ENCODE data around the gene DDOST. TPM values are rescaled to one million over a fixed set of nuclear protein-coding genes. Genes with fewer than 3 reads are reported as not detected.
A peak's percentile ranks its signal among the peaks of the same experiment; 100 is the strongest.

The DDOST gene
- total RNA-seq, 4 donors from 2014 or later = 182 to 299 (median 238) TPM

- H3K9me3 ChIP-seq = no peaks in the 10 kb centered on the region
- DNase-seq = no peak
- no peak overlapping the region for H3K27ac ChIP-seq
- peaks cover 0 to 8% of the 10 kb centered on the region in 2 donors for H3K4me1 ChIP-seq
- no peak overlapping the region for H3K4me3 ChIP-seq (replicated peaks in 1 of 3)
- H3K36me3 ChIP-seq = no peaks in the 10 kb centered on the region
- intact Hi-C loops (cut with DNase I) = loop anchor here (5.0 kb wide), 1 partner anchor 174 kb away; no protein-coding TSS in a partner anchor
- H3K27me3 ChIP-seq = no peaks in the 10 kb centered on the region
- no peak for TF ChIP-seq CTCF (IDR thresholded peaks at IDR 0.05)
- no peak for TF ChIP-seq POLR2A (IDR thresholded peaks at IDR 0.05)
- 90 to 91% methylated on average over 18 of the region's 18 CpGs for WGBS, 2 donors
Observed at GRCh38 chr1:20698195-20698910, 37.2 kb upstream of the DDOST start.

- Histone ChIP-seq H3K4me3 (replicated peaks in 1 of 3) (no peak overlapping the region), H3K36me3 (no peaks in the 10 kb centered on the region), H3K9me3 (no peaks in the 10 kb centered on the region), H3K27me3 (no peaks in the 10 kb centered on the region), H3K4me1 (peaks cover 0 to 8% of the 10 kb centered on the region in 2 donors), H3K27ac (no peak overlapping the region)
- TF ChIP-seq CTCF (IDR thresholded peaks at IDR 0.05) (no peak), POLR2A (IDR thresholded peaks at IDR 0.05) (no peak)
- intact Hi-C loops (cut with DNase I) = loop anchor here (2.0 to 5.0 kb wide), 2 partner anchors 175 to 497 kb away; no protein-coding TSS in a partner anchor
- 58 to 65% methylated on average over 11 to 12 of the region's 12 CpGs for WGBS, 2 donors
- no peak for DNase-seq
Observed at GRCh38 chr1:20697563-20697962, 36.4 kb upstream of the DDOST start.

- intact Hi-C loops (cut with DNase I) = loop anchor here (2.0 to 5.0 kb wide), 2 partner anchors 176 to 498 kb away; no protein-coding TSS in a partner anchor
- WGBS, 2 donors = 1 to 3% methylated on average over 19 to 23 of the region's 46 CpGs
Observed at GRCh38 chr1:20696397-20697333, 35.5 kb upstream of the DDOST start.

GRCh38 chr1:20695515-20695914 lies 34.3 kb upstream of the DDOST start:
- DNase-seq = no peak
- Histone ChIP-seq H3K27ac (no peak overlapping the region), H3K36me3 (no peaks in the 10 kb centered on the region), H3K9me3 (no peaks in the 10 kb centered on the region), H3K27me3 (no peaks in the 10 kb centered on the region), H3K4me1 (peaks cover 0 to 8% of the 10 kb centered on the region in 2 donors), H3K4me3 (replicated peaks in 1 of 3) (no peak overlapping the region)
- intact Hi-C loops (cut with DNase I) = loop anchor here (5.0 kb wide), 1 partner anchor 177 kb away; no protein-coding TSS in a partner anchor
- 90% methylated on average over 10 of the region's 10 CpGs for WGBS, 2 donors
- TF ChIP-seq CTCF (IDR thresholded peaks at IDR 0.05) = no peak
- TF ChIP-seq POLR2A (IDR thresholded peaks at IDR 0.05) = no peak

More at GRCh38 chr1:20696397-20697333, 35.5 kb upstream of the DDOST start:
- H3K27ac ChIP-seq = peak overlapping the region; percentile 81 to 84 (median 82)
- TF ChIP-seq CTCF (IDR thresholded peaks at IDR 0.05) = peak; percentile 75 to 96 (median 88)
- TF ChIP-seq POLR2A (IDR thresholded peaks at IDR 0.05) = no peak
- H3K36me3 ChIP-seq = no peaks in the 10 kb centered on the region
- no peaks in the 10 kb centered on the region for H3K27me3 ChIP-seq
- peak; percentile 89 to 90 for DNase-seq
- H3K9me3 ChIP-seq = no peaks in the 10 kb centered on the region
- peak overlapping the region in 2 of 3 donors; percentile 41 to 79 for H3K4me3 ChIP-seq (replicated peaks in 1 of 3)
- H3K4me1 ChIP-seq = peaks cover 0 to 8% of the 10 kb centered on the region in 2 donors
